ENCODE measurements around the gene ELK4. TPM values are rescaled to one million over a fixed set of nuclear protein-coding genes. Genes with fewer than 3 reads are reported as not detected.

ELK4 gene
- total RNA-seq, 1 donor from 2014 or later: 71.5 TPM

DNA sequence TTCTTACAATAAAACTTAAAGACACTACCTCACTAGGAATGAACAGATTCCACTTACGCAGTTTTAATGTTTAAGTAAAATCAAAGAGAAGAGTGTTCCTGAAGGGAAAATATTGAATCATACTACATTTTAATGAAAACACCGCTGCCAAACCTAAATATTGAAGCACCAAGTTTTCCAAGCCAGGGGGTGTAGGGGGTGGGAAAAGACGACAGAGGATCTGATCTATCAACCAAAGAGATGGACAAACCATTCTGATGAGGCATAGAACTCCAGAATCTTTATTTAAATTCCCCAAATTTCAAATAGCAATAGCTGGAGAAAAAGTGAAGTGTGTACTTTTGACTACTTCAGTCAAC lies 1.2 kb downstream of the ELK4 start:
- DNase-seq (no peak), ATAC-seq (no peak)
- Histone ChIP-seq H3K9me3 (no peaks in the 10 kb centered on the region), H3K36me3 (no peaks in the 10 kb centered on the region), H3K27me3 (no peaks in the 10 kb centered on the region), H3K27ac (peak overlapping the region; percentile 91), H3K4me1 (peaks cover 20% of the 10 kb centered on the region), H3K4me3 (peak overlapping the region; percentile 82)
- TF ChIP-seq, protein P1, sequence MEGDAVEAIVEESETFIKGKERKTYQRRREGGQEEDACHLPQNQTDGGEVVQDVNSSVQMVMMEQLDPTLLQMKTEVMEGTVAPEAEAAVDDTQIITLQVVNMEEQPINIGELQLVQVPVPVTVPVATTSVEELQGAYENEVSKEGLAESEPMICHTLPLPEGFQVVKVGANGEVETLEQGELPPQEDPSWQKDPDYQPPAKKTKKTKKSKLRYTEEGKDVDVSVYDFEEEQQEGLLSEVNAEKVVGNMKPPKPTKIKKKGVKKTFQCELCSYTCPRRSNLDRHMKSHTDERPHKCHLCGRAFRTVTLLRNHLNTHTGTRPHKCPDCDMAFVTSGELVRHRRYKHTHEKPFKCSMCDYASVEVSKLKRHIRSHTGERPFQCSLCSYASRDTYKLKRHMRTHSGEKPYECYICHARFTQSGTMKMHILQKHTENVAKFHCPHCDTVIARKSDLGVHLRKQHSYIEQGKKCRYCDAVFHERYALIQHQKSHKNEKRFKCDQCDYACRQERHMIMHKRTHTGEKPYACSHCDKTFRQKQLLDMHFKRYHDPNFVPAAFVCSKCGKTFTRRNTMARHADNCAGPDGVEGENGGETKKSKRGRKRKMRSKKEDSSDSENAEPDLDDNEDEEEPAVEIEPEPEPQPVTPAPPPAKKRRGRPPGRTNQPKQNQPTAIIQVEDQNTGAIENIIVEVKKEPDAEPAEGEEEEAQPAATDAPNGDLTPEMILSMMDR (IDR thresholded peaks at IDR 0.05): no peak
- intact Hi-C loops (cut with DNase I): no loop called here

DNA sequence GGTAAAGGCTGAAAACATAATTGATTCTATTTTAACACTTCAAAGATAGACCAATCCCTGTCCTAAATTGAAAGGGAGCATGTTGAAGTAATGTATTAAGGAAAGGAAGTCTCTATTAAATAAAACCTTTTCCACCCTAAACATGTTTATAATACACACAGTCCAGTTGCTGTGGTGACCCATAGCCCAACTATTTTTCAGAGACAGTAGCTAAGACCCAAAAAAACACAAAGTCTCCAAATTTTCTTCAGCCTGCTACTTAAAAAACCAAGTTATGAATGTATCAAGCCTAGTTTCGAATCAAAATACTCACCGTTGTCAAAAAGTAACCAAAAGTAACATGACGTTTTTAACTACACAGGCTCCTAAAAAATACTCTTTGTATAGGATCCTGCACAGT lies 1.6 kb downstream of the ELK4 start:
- H3K9me3 ChIP-seq: no peaks in the 10 kb centered on the region
- DNase-seq (no peak), ATAC-seq (no peak)
- peak overlapping the region; percentile 82 for H3K4me3 ChIP-seq
- intact Hi-C loops (cut with DNase I): no loop called here
- no peaks in the 10 kb centered on the region for H3K36me3 ChIP-seq
- TF ChIP-seq, protein P1 (IDR thresholded peaks at IDR 0.05): no peak
- peak overlapping the region; percentile 91 for H3K27ac ChIP-seq
- peaks cover 20% of the 10 kb centered on the region for H3K4me1 ChIP-seq
- no peaks in the 10 kb centered on the region for H3K27me3 ChIP-seq

DNA sequence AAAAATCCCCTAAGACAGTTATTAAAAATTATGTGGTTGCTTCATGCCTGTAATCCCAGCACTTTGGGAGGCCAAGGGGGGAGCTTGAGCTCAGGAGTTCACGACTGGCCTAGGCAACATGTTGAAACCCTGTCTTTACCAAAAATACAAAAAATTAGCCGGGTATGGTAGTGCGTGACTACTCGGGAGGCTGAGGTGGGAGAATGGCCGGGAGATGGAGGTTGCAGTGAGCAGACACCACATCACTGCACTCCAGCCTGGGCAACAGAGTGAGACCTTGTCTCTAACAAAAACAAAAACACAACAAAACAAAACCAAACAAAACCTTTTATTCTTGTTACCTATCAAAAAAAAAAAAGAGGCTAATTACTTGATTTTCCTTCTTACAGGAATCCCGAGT lies 2.1 kb downstream of the ELK4 start:
- ATAC-seq (no peak), DNase-seq (no peak)
- H3K27me3 ChIP-seq: no peaks in the 10 kb centered on the region
- intact Hi-C loops (cut with DNase I): no loop called here
- peaks cover 22% of the 10 kb centered on the region for H3K4me1 ChIP-seq
- TF ChIP-seq, protein P1 (IDR thresholded peaks at IDR 0.05): no peak
- no peaks in the 10 kb centered on the region for H3K9me3 ChIP-seq
- H3K27ac ChIP-seq: no peak overlapping the region
- no peak overlapping the region for H3K4me3 ChIP-seq
- H3K36me3 ChIP-seq: no peaks in the 10 kb centered on the region

DNA sequence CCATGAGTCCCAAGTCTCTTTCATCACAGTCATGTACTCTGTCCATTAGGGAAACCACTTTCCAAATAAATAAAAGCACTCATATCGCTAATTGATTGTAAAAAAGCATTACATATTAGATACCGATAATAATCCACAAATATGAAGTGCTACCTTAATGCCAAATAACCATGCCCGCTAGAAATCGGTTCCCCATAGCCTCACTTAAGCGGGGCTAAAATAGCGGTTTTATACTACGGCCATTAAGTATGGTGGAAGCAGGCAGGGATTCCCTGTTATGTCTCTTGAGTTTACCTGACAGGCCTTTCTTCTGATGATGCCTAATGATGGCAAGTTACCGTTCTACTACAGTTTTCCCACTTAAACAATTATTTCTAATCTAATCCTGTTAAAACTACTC lies 3.9 kb downstream of the ELK4 start:
- intact Hi-C loops (cut with DNase I): no loop called here

DNA sequence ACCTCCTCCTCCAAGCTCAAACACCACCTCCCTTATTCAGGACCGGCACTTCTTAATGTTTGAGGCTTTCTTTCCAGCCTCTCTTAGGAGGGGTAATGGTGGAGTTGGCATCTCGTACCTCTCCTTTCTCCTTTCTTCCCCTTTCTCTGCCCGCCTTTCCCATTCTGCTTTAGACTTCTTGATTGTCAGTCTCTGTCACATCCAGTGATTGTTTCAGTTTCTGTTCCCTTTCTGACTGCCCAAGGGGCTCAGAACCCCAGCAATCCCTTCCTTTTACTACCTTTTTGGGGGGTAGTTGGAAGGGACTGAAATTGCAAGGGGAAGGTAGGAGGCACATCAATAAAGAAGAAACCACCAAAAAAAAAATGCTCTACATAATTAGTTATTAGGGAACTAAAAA lies 5.6 kb downstream of the ELK4 start:
- no peak for DNase-seq
- TF ChIP-seq, protein P1 (IDR thresholded peaks at IDR 0.05): no peak
- no peaks in the 10 kb centered on the region for H3K9me3 ChIP-seq
- intact Hi-C loops (cut with DNase I): no loop called here
- no peaks in the 10 kb centered on the region for H3K27me3 ChIP-seq
- peaks cover 27% of the 10 kb centered on the region for H3K36me3 ChIP-seq
- no peak overlapping the region for H3K27ac ChIP-seq
- peak; percentile 59 for ATAC-seq
- no peak overlapping the region for H3K4me3 ChIP-seq
- H3K4me1 ChIP-seq: peaks cover 20% of the 10 kb centered on the region

More for the DNA sequence above, 3.9 kb downstream of the ELK4 start:
- Histone ChIP-seq H3K27me3 (no peaks in the 10 kb centered on the region), H3K36me3 (peaks cover 10% of the 10 kb centered on the region), H3K4me1 (peaks cover 26% of the 10 kb centered on the region), H3K4me3 (no peak overlapping the region), H3K27ac (no peak overlapping the region), H3K9me3 (no peaks in the 10 kb centered on the region)
- ATAC-seq (no peak), DNase-seq (no peak)
- TF ChIP-seq, protein P1 (IDR thresholded peaks at IDR 0.05): no peak

DNA sequence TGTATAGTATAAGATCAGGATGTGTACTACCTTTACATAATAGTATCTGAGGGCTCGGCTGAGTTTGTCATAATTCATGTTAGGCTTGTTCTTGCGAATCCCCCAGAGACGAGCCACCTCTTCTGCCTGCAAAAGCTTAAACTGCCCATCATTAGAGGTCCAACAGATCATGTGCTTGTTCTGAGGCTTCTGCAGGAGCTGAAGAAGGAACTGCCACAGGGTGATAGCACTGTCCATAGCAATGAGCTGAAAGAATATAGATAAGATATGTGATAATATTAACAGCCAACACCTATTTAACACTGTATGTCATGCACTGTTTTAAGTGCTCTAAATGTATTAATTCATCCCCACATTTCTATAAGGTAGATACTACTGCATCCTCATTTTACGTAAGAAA lies 8.2 kb downstream of the ELK4 start:
- ATAC-seq: no peak
- peaks cover 7% of the 10 kb centered on the region for H3K4me1 ChIP-seq
- no peaks in the 10 kb centered on the region for H3K27me3 ChIP-seq
- TF ChIP-seq, protein P1 (IDR thresholded peaks at IDR 0.05): no peak
- H3K27ac ChIP-seq: no peak overlapping the region
- intact Hi-C loops (cut with DNase I): no loop called here
- peaks cover 51% of the 10 kb centered on the region for H3K36me3 ChIP-seq
- DNase-seq: no peak
- H3K4me3 ChIP-seq: no peak overlapping the region
- H3K9me3 ChIP-seq: no peaks in the 10 kb centered on the region
